ENCODE measurements around the gene AP4S1.
A peak's percentile ranks its signal among the peaks of the same experiment; 100 is the strongest.
"Not testable (repeated sequence)": the region's sequence is repeated elsewhere in the genome, so short reads cannot be mapped to it uniquely, and the experiment has no call there.

AP4S1 gene

DNA sequence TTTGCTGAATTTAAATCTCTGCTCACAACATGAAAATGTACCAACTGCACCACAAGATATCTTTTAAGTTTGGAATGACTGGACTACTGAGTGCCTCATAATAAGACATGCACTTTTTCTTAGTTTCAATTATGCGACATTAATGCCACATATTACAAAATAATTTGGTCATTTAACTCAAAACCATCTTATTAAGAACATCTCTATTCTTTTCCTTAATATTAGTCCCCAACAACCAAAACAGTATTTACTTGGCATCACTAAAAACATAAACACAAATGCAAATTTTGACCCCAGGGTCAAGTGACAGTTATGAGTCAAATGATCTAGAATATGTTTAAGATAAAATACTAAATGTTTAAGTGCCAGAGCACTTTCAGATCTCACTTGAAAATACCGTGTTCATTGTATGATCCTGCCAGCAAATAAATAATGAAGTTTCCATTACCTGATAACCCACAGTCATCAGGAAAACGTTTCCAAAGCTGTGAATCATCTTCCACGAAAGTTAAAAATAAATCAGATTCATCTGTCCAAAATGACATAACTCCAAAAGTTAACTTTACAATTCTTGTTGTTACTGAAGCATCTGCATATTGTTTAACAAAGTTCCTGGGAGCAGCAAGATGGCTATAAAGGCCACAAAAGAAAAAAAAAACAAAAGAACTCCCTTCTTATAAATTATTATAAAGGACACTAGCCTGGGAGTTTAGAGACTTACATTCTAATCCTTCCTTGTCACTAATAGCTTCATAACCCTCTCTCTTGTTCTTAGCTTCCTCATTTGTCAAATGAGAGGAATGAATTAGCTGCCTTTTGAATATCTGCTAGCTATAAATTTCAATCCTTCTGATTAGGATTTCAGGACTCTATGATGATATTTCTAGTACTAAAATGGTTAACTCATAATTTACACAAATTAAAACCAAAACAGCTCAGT, 30.5 kb upstream of the AP4S1 start:
- Histone ChIP-seq H3K9me3 (replicated peaks; ENCODE audit: low read length) (peaks cover 6% of the 10 kb centered on the region), H3K36me3 (ENCODE audit: insufficient read depth, low read length) (peaks cover 4% of the 10 kb centered on the region), H3K4me1 (ENCODE audit: control insufficient read depth, insufficient read depth, low read length) (peaks cover 16% of the 10 kb centered on the region), H3K9ac (ENCODE audit: low read depth, low read length) (no peak overlapping the region), H3K27me3 (ENCODE audit: control insufficient read depth, insufficient read depth, low read length) (no peaks in the 10 kb centered on the region), H3K4me3 (ENCODE audit: low read length) (no peak overlapping the region), H3K4me2 (ENCODE audit: low read length) (peak overlapping the region; percentile 24)

DNA sequence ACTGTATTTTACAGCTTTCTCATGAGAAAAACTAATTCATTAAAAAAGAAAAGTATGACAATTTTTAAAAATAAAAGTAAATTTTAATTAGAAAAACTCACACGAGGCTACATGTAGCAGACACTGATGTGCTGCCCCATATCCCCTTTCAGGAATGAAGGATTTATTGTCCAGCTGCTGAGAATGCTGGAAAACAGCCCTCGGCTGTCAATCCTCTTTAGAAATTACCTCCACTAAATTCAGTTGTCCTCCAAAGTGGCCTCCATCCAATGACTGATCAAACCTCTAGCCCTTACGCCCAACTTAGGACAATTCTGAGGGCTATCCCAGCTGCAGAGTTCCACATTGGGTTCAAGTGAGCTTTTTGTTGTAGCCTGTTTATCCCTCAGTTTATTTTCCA, 29.8 kb upstream of the AP4S1 start:
- Histone ChIP-seq H3K27me3 (ENCODE audit: control insufficient read depth, insufficient read depth, low read length) (no peaks in the 10 kb centered on the region), H3K9me3 (replicated peaks; ENCODE audit: low read length) (peaks cover 6% of the 10 kb centered on the region), H3K9ac (ENCODE audit: low read depth, low read length) (no peak overlapping the region), H3K4me2 (ENCODE audit: low read length) (no peak overlapping the region), H3K4me3 (ENCODE audit: low read length) (no peak overlapping the region), H3K36me3 (ENCODE audit: insufficient read depth, low read length) (peaks cover 4% of the 10 kb centered on the region), H3K4me1 (ENCODE audit: control insufficient read depth, insufficient read depth, low read length) (peaks cover 16% of the 10 kb centered on the region)

DNA sequence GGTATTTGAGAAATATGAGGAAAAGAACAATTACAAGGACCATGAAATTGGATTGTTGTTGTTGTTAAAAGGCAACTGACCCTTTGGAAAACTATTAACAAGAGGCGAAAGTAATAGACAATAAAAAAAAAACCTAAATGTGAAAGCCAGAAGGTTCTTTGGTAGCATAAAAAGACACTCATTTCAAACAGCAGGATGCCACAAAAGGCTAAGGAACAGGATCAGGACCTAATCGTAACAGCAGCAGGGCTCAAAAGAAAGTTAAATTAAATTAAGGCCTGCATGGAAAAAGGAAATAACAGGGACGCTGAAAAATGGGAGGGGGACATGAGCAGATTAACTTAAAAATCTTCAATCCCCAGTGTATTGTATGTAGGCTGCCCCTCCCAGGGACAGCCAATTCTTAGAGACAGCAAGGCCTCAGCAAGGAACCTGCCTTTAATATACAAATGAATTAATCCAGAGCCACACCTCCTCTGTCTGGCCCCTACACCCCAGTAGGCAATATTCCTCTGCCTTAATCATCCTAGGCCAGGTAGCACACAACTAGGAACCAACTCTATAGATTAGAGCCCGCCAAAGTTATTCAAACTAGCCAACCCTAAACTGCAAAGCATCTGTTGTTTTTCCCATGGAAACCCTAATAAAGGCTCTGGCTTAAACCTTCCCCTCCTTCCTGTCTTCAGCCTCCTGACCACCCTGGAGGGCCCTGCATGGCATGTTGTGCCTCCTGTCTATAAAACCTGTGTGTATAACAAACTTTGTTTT, 28.4 kb upstream of the AP4S1 start:
- H3K9me3 ChIP-seq (replicated peaks; ENCODE audit: low read length), result peaks cover 6% of the 10 kb centered on the region
- peaks cover 4% of the 10 kb centered on the region for H3K36me3 ChIP-seq (ENCODE audit: insufficient read depth, low read length)
- no peak overlapping the region for H3K4me3 ChIP-seq (ENCODE audit: low read length)
- H3K27me3 ChIP-seq (ENCODE audit: control insufficient read depth, insufficient read depth, low read length), result no peaks in the 10 kb centered on the region
- no peak overlapping the region for H3K9ac ChIP-seq (ENCODE audit: low read depth, low read length)
- H3K4me1 ChIP-seq (ENCODE audit: control insufficient read depth, insufficient read depth, low read length), result peaks cover 16% of the 10 kb centered on the region
- no peak overlapping the region for H3K4me2 ChIP-seq (ENCODE audit: low read length)

GRCh38 chr14:30998100-30998706, 27.2 kb upstream of the AP4S1 start:
- Histone ChIP-seq H3K4me3 (ENCODE audit: low read length) (no peak overlapping the region), H3K4me1 (ENCODE audit: control insufficient read depth, insufficient read depth, low read length) (peaks cover 16% of the 10 kb centered on the region), H3K4me2 (ENCODE audit: low read length) (no peak overlapping the region), H3K9me3 (replicated peaks; ENCODE audit: low read length) (peaks cover 6% of the 10 kb centered on the region), H3K9ac (ENCODE audit: low read depth, low read length) (no peak overlapping the region), H3K36me3 (ENCODE audit: insufficient read depth, low read length) (peaks cover 6% of the 10 kb centered on the region), H3K27me3 (ENCODE audit: control insufficient read depth, insufficient read depth, low read length) (no peaks in the 10 kb centered on the region)

- H3K4me2 ChIP-seq (ENCODE audit: low read length), result no peak overlapping the region
- peaks cover 6% of the 10 kb centered on the region for H3K36me3 ChIP-seq (ENCODE audit: insufficient read depth, low read length)
- peaks cover 6% of the 10 kb centered on the region for H3K9me3 ChIP-seq (replicated peaks; ENCODE audit: low read length)
- no peak overlapping the region for H3K9ac ChIP-seq (ENCODE audit: low read depth, low read length)
- no peak overlapping the region for H3K4me3 ChIP-seq (ENCODE audit: low read length)
- peaks cover 16% of the 10 kb centered on the region for H3K4me1 ChIP-seq (ENCODE audit: control insufficient read depth, insufficient read depth, low read length)
- no peaks in the 10 kb centered on the region for H3K27me3 ChIP-seq (ENCODE audit: control insufficient read depth, insufficient read depth, low read length)
Observed at GRCh38 chr14:30999038-30999773, 26.2 kb upstream of the AP4S1 start.

GRCh38 chr14:31000629-31001338, 24.7 kb upstream of the AP4S1 start:
- H3K4me1 ChIP-seq (ENCODE audit: control insufficient read depth, insufficient read depth, low read length), result peaks cover 4% of the 10 kb centered on the region
- peaks cover 9% of the 10 kb centered on the region for H3K36me3 ChIP-seq (ENCODE audit: insufficient read depth, low read length)
- no peaks in the 10 kb centered on the region for H3K27me3 ChIP-seq (ENCODE audit: control insufficient read depth, insufficient read depth, low read length)
- H3K4me3 ChIP-seq (ENCODE audit: low read length), result no peak overlapping the region
- no peak overlapping the region for H3K4me2 ChIP-seq (ENCODE audit: low read length)
- H3K9me3 ChIP-seq (replicated peaks; ENCODE audit: low read length), result peaks cover 6% of the 10 kb centered on the region
- no peak overlapping the region for H3K9ac ChIP-seq (ENCODE audit: low read depth, low read length)

DNA sequence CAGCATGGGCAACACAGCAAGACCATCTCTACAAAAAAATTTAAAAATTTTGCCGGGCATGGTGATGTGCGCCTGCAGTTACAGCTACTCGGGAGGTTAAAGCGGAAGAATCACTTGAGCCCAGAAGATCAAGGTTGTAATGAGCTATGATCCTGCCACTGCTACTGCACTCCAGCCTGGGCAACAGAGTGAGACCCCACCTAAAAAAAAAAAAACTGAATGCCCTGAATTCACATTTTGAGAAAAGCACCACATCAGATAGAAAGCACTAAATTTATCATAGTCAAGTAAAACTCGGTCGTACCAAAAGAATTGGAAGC, 24.1 kb upstream of the AP4S1 start:
- peaks cover 9% of the 10 kb centered on the region for H3K36me3 ChIP-seq (ENCODE audit: insufficient read depth, low read length)
- no peaks in the 10 kb centered on the region for H3K27me3 ChIP-seq (ENCODE audit: control insufficient read depth, insufficient read depth, low read length)
- no peak overlapping the region for H3K4me3 ChIP-seq (ENCODE audit: low read length)
- no peak overlapping the region for H3K4me2 ChIP-seq (ENCODE audit: low read length)
- no peaks in the 10 kb centered on the region for H3K4me1 ChIP-seq (ENCODE audit: control insufficient read depth, insufficient read depth, low read length)
- peaks cover 6% of the 10 kb centered on the region for H3K9me3 ChIP-seq (replicated peaks; ENCODE audit: low read length)
- no peak overlapping the region for H3K9ac ChIP-seq (ENCODE audit: low read depth, low read length)

GRCh38 chr14:31003284-31003683, 22.2 kb upstream of the AP4S1 start:
- no peaks in the 10 kb centered on the region for H3K27me3 ChIP-seq (ENCODE audit: control insufficient read depth, insufficient read depth, low read length)
- H3K9ac ChIP-seq (ENCODE audit: low read depth, low read length), result no peak overlapping the region
- H3K4me2 ChIP-seq (ENCODE audit: low read length), result no peak overlapping the region
- no peak overlapping the region for H3K4me3 ChIP-seq (ENCODE audit: low read length)
- H3K9me3 ChIP-seq (replicated peaks; ENCODE audit: low read length), result peaks cover 3% of the 10 kb centered on the region
- H3K36me3 ChIP-seq (ENCODE audit: insufficient read depth, low read length), result peaks cover 9% of the 10 kb centered on the region
- no peaks in the 10 kb centered on the region for H3K4me1 ChIP-seq (ENCODE audit: control insufficient read depth, insufficient read depth, low read length)

DNA sequence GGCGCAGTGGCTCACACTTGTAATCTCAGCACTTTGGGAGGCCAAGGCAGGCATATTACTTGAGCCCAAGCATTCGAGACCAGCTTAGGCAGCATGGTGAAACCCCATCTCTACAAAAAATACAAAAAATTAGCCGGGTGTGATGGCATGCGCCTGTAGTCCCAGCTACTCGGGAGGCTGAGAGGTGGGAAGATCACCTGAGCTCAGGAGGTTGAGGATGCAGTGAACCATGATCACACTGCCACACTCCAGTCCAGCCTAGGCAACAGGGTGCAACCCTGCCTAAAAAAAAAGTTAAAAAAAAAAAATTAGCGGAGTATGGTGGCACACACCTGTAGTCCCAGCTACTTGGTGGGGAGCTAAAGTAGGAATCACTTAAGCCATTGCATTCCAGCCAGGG, 21.4 kb upstream of the AP4S1 start:
- not testable (repeated sequence) for H3K4me2 ChIP-seq (ENCODE audit: low read length); H3K4me1 ChIP-seq (ENCODE audit: control insufficient read depth, insufficient read depth, low read length); H3K9me3 ChIP-seq (replicated peaks; ENCODE audit: low read length); H3K27me3 ChIP-seq (ENCODE audit: control insufficient read depth, insufficient read depth, low read length); H3K9ac ChIP-seq (ENCODE audit: low read depth, low read length); H3K4me3 ChIP-seq (ENCODE audit: low read length); H3K36me3 ChIP-seq (ENCODE audit: insufficient read depth, low read length)

DNA sequence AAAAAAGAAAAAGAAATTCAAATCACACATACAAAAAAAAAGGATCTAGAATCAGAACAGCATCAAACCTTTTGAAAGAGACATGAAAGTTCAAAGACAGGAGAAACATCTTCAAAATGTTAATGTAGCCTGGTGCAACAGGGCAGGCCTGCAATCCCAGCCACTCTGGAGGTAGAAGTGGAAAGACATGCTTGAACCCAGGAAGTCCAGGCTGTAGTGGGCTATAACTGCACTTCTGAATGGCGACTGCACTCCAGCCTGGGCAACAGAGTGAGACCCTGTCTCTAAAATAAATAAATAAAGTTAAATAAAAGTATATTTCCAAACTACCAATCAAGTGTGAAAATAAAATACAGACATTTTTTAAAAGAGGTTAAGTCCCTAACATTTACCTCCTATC, 18.7 kb upstream of the AP4S1 start:
- no peak overlapping the region for H3K4me2 ChIP-seq (ENCODE audit: low read length)
- no peak overlapping the region for H3K9ac ChIP-seq (ENCODE audit: low read depth, low read length)
- no peaks in the 10 kb centered on the region for H3K27me3 ChIP-seq (ENCODE audit: control insufficient read depth, insufficient read depth, low read length)
- H3K4me3 ChIP-seq (ENCODE audit: low read length), result no peak overlapping the region
- H3K36me3 ChIP-seq (ENCODE audit: insufficient read depth, low read length), result peaks cover 5% of the 10 kb centered on the region
- H3K4me1 ChIP-seq (ENCODE audit: control insufficient read depth, insufficient read depth, low read length), result no peaks in the 10 kb centered on the region
- H3K9me3 ChIP-seq (replicated peaks; ENCODE audit: low read length), result no peaks in the 10 kb centered on the region

Measured in skeletal muscle satellite cell (primary cell).